Measurements from ENCODE around the gene CPNE7. TPM values are rescaled to one million over a fixed set of nuclear protein-coding genes. Genes with fewer than 3 reads are reported as not detected.
A peak's percentile ranks its signal among the peaks of the same experiment; 100 is the strongest.

The CPNE7 gene
- total RNA-seq, 1 donor from 2014 or later = 1.2 TPM

GRCh38 chr16:89571636-89572035 lies 3.9 kb upstream of the CPNE7 start:
- DNase-seq (ENCODE audit: low spot score in 2 of 2, unreplicated experiment in 2 of 2) = no peak
- H3K27me3 Mint-ChIP-seq (ENCODE audit: low read depth) = peaks cover 49% of the 10 kb centered on the region
- TF ChIP-seq CTCF (IDR thresholded peaks at IDR 0.05; ENCODE audit: unreplicated experiment) = no peak
- H3K9me3 Mint-ChIP-seq = no peaks in the 10 kb centered on the region
- no peak overlapping the region for H3K27ac Mint-ChIP-seq
- peaks cover 2% of the 10 kb centered on the region for H3K36me3 Mint-ChIP-seq
- peaks cover 1% of the 10 kb centered on the region for H3K4me1 Mint-ChIP-seq
- no peak overlapping the region for H3K4me3 Mint-ChIP-seq

- Mint-ChIP-seq H3K27me3 (ENCODE audit: low read depth) (peaks cover 53% of the 10 kb centered on the region), H3K4me3 (no peak overlapping the region), H3K27ac (no peak overlapping the region), H3K4me1 (peaks cover 1% of the 10 kb centered on the region), H3K9me3 (no peaks in the 10 kb centered on the region), H3K36me3 (peaks cover 2% of the 10 kb centered on the region)
- TF ChIP-seq CTCF (IDR thresholded peaks at IDR 0.05; ENCODE audit: unreplicated experiment) = no peak
- DNase-seq (ENCODE audit: low spot score in 2 of 2, unreplicated experiment in 2 of 2) = no peak
Measured at GRCh38 chr16:89572073-89572484, 3.5 kb upstream of the CPNE7 start.

GRCh38 chr16:89572485-89573205 lies 2.9 kb upstream of the CPNE7 start:
- H3K27me3 Mint-ChIP-seq (ENCODE audit: low read depth) = peaks cover 59% of the 10 kb centered on the region
- no peak overlapping the region for H3K4me3 Mint-ChIP-seq

GRCh38 chr16:89573826-89574680 lies 1.5 kb upstream of the CPNE7 start:
- H3K9me3 Mint-ChIP-seq = no peaks in the 10 kb centered on the region
- no peak overlapping the region for H3K4me3 Mint-ChIP-seq
- TF ChIP-seq CTCF (IDR thresholded peaks at IDR 0.05; ENCODE audit: unreplicated experiment) = no peak
- DNase-seq (ENCODE audit: low spot score in 2 of 2, unreplicated experiment in 2 of 2) = no peak
- peaks cover 72% of the 10 kb centered on the region for H3K27me3 Mint-ChIP-seq (ENCODE audit: low read depth)
- H3K27ac Mint-ChIP-seq = no peak overlapping the region
- H3K4me1 Mint-ChIP-seq = peaks cover 1% of the 10 kb centered on the region
- H3K36me3 Mint-ChIP-seq = no peaks in the 10 kb centered on the region

More at GRCh38 chr16:89572485-89573205, 2.9 kb upstream of the CPNE7 start:
- Mint-ChIP-seq H3K9me3 (no peaks in the 10 kb centered on the region), H3K36me3 (peaks cover under 1% of the 10 kb centered on the region), H3K4me1 (peaks cover 1% of the 10 kb centered on the region), H3K27ac (no peak overlapping the region)
- DNase-seq (ENCODE audit: low spot score in 2 of 2, unreplicated experiment in 2 of 2) = no peak
- no peak for TF ChIP-seq CTCF (IDR thresholded peaks at IDR 0.05; ENCODE audit: unreplicated experiment)

- Mint-ChIP-seq H3K27ac (no peak overlapping the region), H3K36me3 (no peaks in the 10 kb centered on the region), H3K4me1 (peaks cover 1% of the 10 kb centered on the region), H3K27me3 (ENCODE audit: low read depth) (peaks cover 69% of the 10 kb centered on the region), H3K4me3 (peak overlapping the region; percentile 31), H3K9me3 (no peaks in the 10 kb centered on the region)
- peak in 1 of 2 experiments; percentile 61 for DNase-seq (ENCODE audit: low spot score in 2 of 2, unreplicated experiment in 2 of 2)
- peak; percentile 47 for TF ChIP-seq CTCF (IDR thresholded peaks at IDR 0.05; ENCODE audit: unreplicated experiment)
Measured at GRCh38 chr16:89574681-89575246, 794 bp upstream of the CPNE7 start.

All from mesothelial cell of epicardium (in vitro differentiated cells).